ENCODE data around the gene FLNA. TPM values are rescaled to one million over a fixed set of nuclear protein-coding genes. Genes with fewer than 3 reads are reported as not detected.

FLNA gene
- total RNA-seq, 1 experiment from 2014 or later, result 1,210 TPM

GRCh38 chrX:154419189-154419588 lies 44.8 kb upstream of the FLNA start:
- TF ChIP-seq EZH2 (IDR thresholded peaks at IDR 0.05; ENCODE audit: borderline replicate concordance, low read depth, low read length, poor library complexity, severe bottlenecking) (no peak), CTCF (conservative IDR thresholded peaks at IDR 0.05; ENCODE audit: low read depth, low read length) (no peak)
- H3K27ac ChIP-seq (ENCODE audit: low read depth, low read length, poor library complexity, severe bottlenecking), result no peak overlapping the region
- BruUV-seq (replicated peaks), result no TSS peak
- H3K9me3 ChIP-seq (ENCODE audit: low read depth, low read length, poor library complexity, severe bottlenecking), result no peaks in the 10 kb centered on the region
- no peaks in the 10 kb centered on the region for H3K4me1 ChIP-seq (ENCODE audit: insufficient read depth, low read length, poor library complexity, severe bottlenecking)
- CTCF ChIA-PET, result no interaction called here
- POLR2A ChIA-PET (ENCODE audit: low non-redundant PET), result no interaction called here
- DNase-seq (ENCODE audit: low spot score), result no peak
- no peaks in the 10 kb centered on the region for H3K36me3 ChIP-seq (ENCODE audit: insufficient read depth, low read length, poor library complexity, severe bottlenecking)
- H3K4me3 ChIP-seq (ENCODE audit: low read depth, low read length, poor library complexity, severe bottlenecking), result no peak overlapping the region
- intact Hi-C loops (cut with micrococcal nuclease; ENCODE audit: unreplicated experiment), result no loop called here
- H3K27me3 ChIP-seq (replicated peaks; ENCODE audit: insufficient read depth, low read depth, low read length, poor library complexity), result no peaks in the 10 kb centered on the region

- ChIA-PET POLR2A (ENCODE audit: low non-redundant PET) (no interaction called here), CTCF (no interaction called here)
- H3K4me1 ChIP-seq (ENCODE audit: insufficient read depth, low read length, poor library complexity, severe bottlenecking), result no peaks in the 10 kb centered on the region
- intact Hi-C loops (cut with micrococcal nuclease; ENCODE audit: unreplicated experiment), result no loop called here
- no peak overlapping the region for H3K4me3 ChIP-seq (ENCODE audit: low read depth, low read length, poor library complexity, severe bottlenecking)
- no peaks in the 10 kb centered on the region for H3K27me3 ChIP-seq (replicated peaks; ENCODE audit: insufficient read depth, low read depth, low read length, poor library complexity)
- no peak overlapping the region for H3K27ac ChIP-seq (ENCODE audit: low read depth, low read length, poor library complexity, severe bottlenecking)
- H3K9me3 ChIP-seq (ENCODE audit: low read depth, low read length, poor library complexity, severe bottlenecking), result no peaks in the 10 kb centered on the region
- TF ChIP-seq EZH2 (IDR thresholded peaks at IDR 0.05; ENCODE audit: borderline replicate concordance, low read depth, low read length, poor library complexity, severe bottlenecking) (no peak), CTCF (conservative IDR thresholded peaks at IDR 0.05; ENCODE audit: low read depth, low read length) (no peak)
- no peak for DNase-seq (ENCODE audit: low spot score)
- H3K36me3 ChIP-seq (ENCODE audit: insufficient read depth, low read length, poor library complexity, severe bottlenecking), result no peaks in the 10 kb centered on the region
- no TSS peak for BruUV-seq (replicated peaks)
Measured at GRCh38 chrX:154417157-154417556, 42.7 kb upstream of the FLNA start.

GRCh38 chrX:154413142-154413541 lies 38.7 kb upstream of the FLNA start:
- Histone ChIP-seq H3K36me3 (ENCODE audit: insufficient read depth, low read length, poor library complexity, severe bottlenecking) (no peaks in the 10 kb centered on the region), H3K27ac (ENCODE audit: low read depth, low read length, poor library complexity, severe bottlenecking) (no peak overlapping the region), H3K4me1 (ENCODE audit: insufficient read depth, low read length, poor library complexity, severe bottlenecking) (no peaks in the 10 kb centered on the region), H3K4me3 (ENCODE audit: low read depth, low read length, poor library complexity, severe bottlenecking) (no peak overlapping the region), H3K27me3 (replicated peaks; ENCODE audit: insufficient read depth, low read depth, low read length, poor library complexity) (no peaks in the 10 kb centered on the region), H3K9me3 (ENCODE audit: low read depth, low read length, poor library complexity, severe bottlenecking) (no peaks in the 10 kb centered on the region)
- BruUV-seq (replicated peaks), result no TSS peak
- CTCF ChIA-PET, result no interaction called here
- intact Hi-C loops (cut with micrococcal nuclease; ENCODE audit: unreplicated experiment), result no loop called here
- POLR2A ChIA-PET (ENCODE audit: low non-redundant PET), result no interaction called here
- no peak for DNase-seq (ENCODE audit: low spot score)
- TF ChIP-seq EZH2 (IDR thresholded peaks at IDR 0.05; ENCODE audit: borderline replicate concordance, low read depth, low read length, poor library complexity, severe bottlenecking) (no peak), CTCF (conservative IDR thresholded peaks at IDR 0.05; ENCODE audit: low read depth, low read length) (no peak)

Measured in A673 (cell line).